H1 (cell line): ENCODE results near the gene TMEM266.

Source experiments
- BRCA1 ChIP-seq: IDR thresholded peaks from 2 replicates; pipeline ENCODE4 v1.6.1; 2012; ENCODE audit warnings: low read depth, low read length, improper control_type of control experiment
- CREB1 ChIP-seq: IDR thresholded peaks from 2 replicates; pipeline ENCODE4 v1.6.1; 2012; ENCODE audit warnings: inconsistent platforms
- HDAC2 ChIP-seq, 2 experiments: fragments of 300-600 bp in 1 of 2; sonication (generic) in 1 of 2; IDR thresholded peaks; 2 replicates each; pipeline ENCODE4 v1.6.1; 2011 to 2012; ENCODE audit warnings: low read depth in 2 of 2, low read length in 2 of 2, mild to moderate bottlenecking in 2 of 2, moderate library complexity in 2 of 2, borderline replicate concordance in 1 of 2, inconsistent platforms in 1 of 2
- JUN ChIP-seq: IDR thresholded peaks from 2 replicates; pipeline ENCODE4 v1.6.1; 2011; ENCODE audit warnings: low read depth, mild to moderate bottlenecking, improper control_type of control experiment, low read length
- MAFK ChIP-seq: IDR thresholded peaks from 2 replicates; pipeline ENCODE4 v1.6.1; 2012; ENCODE audit warnings: low read depth, mild to moderate bottlenecking, improper control_type of control experiment, low read length
- POLR2A ChIP-seq, 2 experiments: IDR thresholded peaks; 1 replicate in 1 of 2; 2 replicates in 1 of 2; pipeline ENCODE4 v1.6.1; 2011; ENCODE audit warnings: low read depth in 2 of 2, low read length in 2 of 2, mild to moderate bottlenecking in 2 of 2; ENCODE audit errors: control extremely low read depth in 1 of 2
- POLR2AphosphoS5 ChIP-seq: IDR thresholded peaks from 2 replicates; pipeline ENCODE4 v1.6.1; 2011; ENCODE audit warnings: low read depth, low read length
- RAD21 ChIP-seq, 2 experiments: IDR thresholded peaks in 1 of 2; conservative IDR thresholded peaks in 1 of 2; 2 replicates each; pipeline ENCODE4 v1.6.1; 2011; ENCODE audit warnings: low read depth in 2 of 2, low read length in 2 of 2, improper control_type of control experiment in 1 of 2, inconsistent platforms in 1 of 2, mild to moderate bottlenecking in 1 of 2, moderate library complexity in 1 of 2
- TAF1 ChIP-seq: IDR thresholded peaks from 2 replicates; pipeline ENCODE4 v1.6.1; 2011; ENCODE audit warnings: mild to moderate bottlenecking, low read depth, low read length
- TF ChIP-seq, protein P1 (sequence below), 3 experiments: IDR thresholded peaks; 1 replicate in 2 of 3; 2 replicates in 1 of 3; pipeline versions ENCODE4 v1.5.1 to v1.6.1; 2011; ENCODE audit warnings: low read length in 3 of 3, mild to moderate bottlenecking in 3 of 3, inconsistent platforms in 2 of 3, low read depth in 1 of 3, moderate library complexity in 1 of 3; ENCODE audit not compliant: insufficient read depth in 1 of 3; ENCODE audit errors: control extremely low read depth in 1 of 3

DNA sequence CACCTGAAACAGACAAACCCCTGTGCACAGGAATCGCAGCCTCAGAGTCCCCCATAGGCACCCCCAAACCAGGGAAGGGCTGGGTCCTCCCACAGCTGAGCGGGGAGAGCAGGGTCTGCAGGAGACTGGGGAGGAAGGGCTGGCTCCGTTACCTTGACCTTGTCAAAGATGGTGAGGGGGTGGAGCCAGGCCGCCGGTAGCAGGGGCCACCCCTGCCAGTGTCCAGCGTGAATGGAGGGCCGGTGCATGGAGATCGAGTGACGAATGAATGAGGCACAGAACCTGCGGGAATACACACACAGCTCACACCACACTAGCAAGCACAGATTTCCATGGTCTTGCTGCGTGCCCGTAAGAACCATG is 102.2 kb downstream of the TMEM266 start:
- TF ChIP-seq POLR2A (IDR thresholded peaks at IDR 0.05; ENCODE audit: control extremely low read depth in 1 of 2, low read depth in 2 of 2, low read length in 2 of 2) (no peak), JUN (no peak), CREB1 (no peak), BRCA1 (no peak), TAF1 (no peak), HDAC2 (IDR thresholded peaks at IDR 0.05; ENCODE audit: borderline replicate concordance in 1 of 2, low read depth in 2 of 2, low read length in 2 of 2) (no peak), MAFK (no peak), POLR2AphosphoS5 (no peak), RAD21 (IDR thresholded peaks at IDR 0.05 in 1 of 2, conservative IDR thresholded peaks at IDR 0.05 in 1 of 2; ENCODE audit: low read depth in 2 of 2, low read length in 2 of 2) (no peak)
- TF ChIP-seq, protein P1, sequence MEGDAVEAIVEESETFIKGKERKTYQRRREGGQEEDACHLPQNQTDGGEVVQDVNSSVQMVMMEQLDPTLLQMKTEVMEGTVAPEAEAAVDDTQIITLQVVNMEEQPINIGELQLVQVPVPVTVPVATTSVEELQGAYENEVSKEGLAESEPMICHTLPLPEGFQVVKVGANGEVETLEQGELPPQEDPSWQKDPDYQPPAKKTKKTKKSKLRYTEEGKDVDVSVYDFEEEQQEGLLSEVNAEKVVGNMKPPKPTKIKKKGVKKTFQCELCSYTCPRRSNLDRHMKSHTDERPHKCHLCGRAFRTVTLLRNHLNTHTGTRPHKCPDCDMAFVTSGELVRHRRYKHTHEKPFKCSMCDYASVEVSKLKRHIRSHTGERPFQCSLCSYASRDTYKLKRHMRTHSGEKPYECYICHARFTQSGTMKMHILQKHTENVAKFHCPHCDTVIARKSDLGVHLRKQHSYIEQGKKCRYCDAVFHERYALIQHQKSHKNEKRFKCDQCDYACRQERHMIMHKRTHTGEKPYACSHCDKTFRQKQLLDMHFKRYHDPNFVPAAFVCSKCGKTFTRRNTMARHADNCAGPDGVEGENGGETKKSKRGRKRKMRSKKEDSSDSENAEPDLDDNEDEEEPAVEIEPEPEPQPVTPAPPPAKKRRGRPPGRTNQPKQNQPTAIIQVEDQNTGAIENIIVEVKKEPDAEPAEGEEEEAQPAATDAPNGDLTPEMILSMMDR (IDR thresholded peaks at IDR 0.05; ENCODE audit: control extremely low read depth in 1 of 3, insufficient read depth in 1 of 3, low read depth in 1 of 3, low read length in 3 of 3) = no peak
